Measurements from ENCODE around the gene TSC22D2.

The TSC22D2 gene

DNA sequence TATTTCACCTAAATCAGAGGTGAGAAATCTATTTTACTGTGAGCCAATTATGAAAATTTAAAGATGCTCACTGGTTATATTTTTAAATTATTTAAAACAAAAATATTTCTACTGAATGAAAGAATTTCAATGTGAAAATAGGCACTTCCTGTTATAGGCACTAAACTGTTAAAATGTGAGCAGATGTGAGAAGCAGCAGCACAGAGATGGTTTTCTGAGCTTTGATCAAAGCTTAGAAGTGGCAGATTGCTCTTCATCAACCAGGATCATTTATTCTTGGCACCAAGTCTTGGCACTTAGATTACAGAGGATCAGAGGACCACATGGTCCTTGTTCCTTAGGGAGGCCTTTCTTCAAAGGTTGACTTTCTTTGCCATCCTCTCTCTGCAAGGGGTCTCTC, 18.0 kb upstream of the TSC22D2 start:
- ATAC-seq = no peak
- TF ChIP-seq TCF4 (CRISPR knock-in tag; IDR thresholded peaks at IDR 0.05; ENCODE audit: borderline replicate concordance) (no peak), CSDC2 (CRISPR knock-in tag; IDR thresholded peaks at IDR 0.05) (no peak), TSHZ2 (CRISPR knock-in tag; IDR thresholded peaks at IDR 0.05) (no peak)

- no peak for ATAC-seq
- TF ChIP-seq ESRRG (CRISPR knock-in tag; IDR thresholded peaks at IDR 0.05) (no peak), PPARA (CRISPR knock-in tag; IDR thresholded peaks at IDR 0.05; ENCODE audit: borderline replicate concordance) (no peak), GLIS3 (CRISPR knock-in tag; IDR thresholded peaks at IDR 0.05) (no peak), SNAI2 (CRISPR knock-in tag; IDR thresholded peaks at IDR 0.05) (no peak), TSHZ2 (CRISPR knock-in tag; IDR thresholded peaks at IDR 0.05) (no peak), OSR1 (CRISPR knock-in tag; IDR thresholded peaks at IDR 0.05) (no peak), RARB (CRISPR knock-in tag; IDR thresholded peaks at IDR 0.05) (no peak), ZNF565 (CRISPR knock-in tag; conservative IDR thresholded peaks at IDR 0.05; ENCODE audit: low read depth) (no peak), TOX (CRISPR knock-in tag; IDR thresholded peaks at IDR 0.05; ENCODE audit: borderline replicate concordance) (no peak), ZFP3 (CRISPR knock-in tag; IDR thresholded peaks at IDR 0.05) (no peak), POU6F1 (CRISPR knock-in tag; IDR thresholded peaks at IDR 0.05; ENCODE audit: borderline replicate concordance, low read depth) (no peak), CREB5 (CRISPR knock-in tag; IDR thresholded peaks at IDR 0.05; ENCODE audit: low read depth) (no peak), ZNF8 (CRISPR knock-in tag; IDR thresholded peaks at IDR 0.05) (no peak), ZNF70 (CRISPR knock-in tag; IDR thresholded peaks at IDR 0.05) (no peak), ZFP30 (CRISPR knock-in tag; IDR thresholded peaks at IDR 0.05) (no peak), BACH2 (CRISPR knock-in tag; IDR thresholded peaks at IDR 0.05; ENCODE audit: borderline replicate concordance) (no peak), ISL1 (CRISPR knock-in tag; IDR thresholded peaks at IDR 0.05) (no peak), TCF4 (CRISPR knock-in tag; IDR thresholded peaks at IDR 0.05; ENCODE audit: borderline replicate concordance) (no peak)
- TF ChIP-seq, protein P1, sequence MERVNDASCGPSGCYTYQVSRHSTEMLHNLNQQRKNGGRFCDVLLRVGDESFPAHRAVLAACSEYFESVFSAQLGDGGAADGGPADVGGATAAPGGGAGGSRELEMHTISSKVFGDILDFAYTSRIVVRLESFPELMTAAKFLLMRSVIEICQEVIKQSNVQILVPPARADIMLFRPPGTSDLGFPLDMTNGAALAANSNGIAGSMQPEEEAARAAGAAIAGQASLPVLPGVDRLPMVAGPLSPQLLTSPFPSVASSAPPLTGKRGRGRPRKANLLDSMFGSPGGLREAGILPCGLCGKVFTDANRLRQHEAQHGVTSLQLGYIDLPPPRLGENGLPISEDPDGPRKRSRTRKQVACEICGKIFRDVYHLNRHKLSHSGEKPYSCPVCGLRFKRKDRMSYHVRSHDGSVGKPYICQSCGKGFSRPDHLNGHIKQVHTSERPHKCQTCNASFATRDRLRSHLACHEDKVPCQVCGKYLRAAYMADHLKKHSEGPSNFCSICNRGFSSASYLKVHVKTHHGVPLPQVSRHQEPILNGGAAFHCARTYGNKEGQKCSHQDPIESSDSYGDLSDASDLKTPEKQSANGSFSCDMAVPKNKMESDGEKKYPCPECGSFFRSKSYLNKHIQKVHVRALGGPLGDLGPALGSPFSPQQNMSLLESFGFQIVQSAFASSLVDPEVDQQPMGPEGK (CRISPR knock-in tag; IDR thresholded peaks at IDR 0.05; ENCODE audit: borderline replicate concordance) = no peak
These were observed 16.9 kb upstream of the TSC22D2 start for GRCh38 chr3:150391161-150391560.

DNA sequence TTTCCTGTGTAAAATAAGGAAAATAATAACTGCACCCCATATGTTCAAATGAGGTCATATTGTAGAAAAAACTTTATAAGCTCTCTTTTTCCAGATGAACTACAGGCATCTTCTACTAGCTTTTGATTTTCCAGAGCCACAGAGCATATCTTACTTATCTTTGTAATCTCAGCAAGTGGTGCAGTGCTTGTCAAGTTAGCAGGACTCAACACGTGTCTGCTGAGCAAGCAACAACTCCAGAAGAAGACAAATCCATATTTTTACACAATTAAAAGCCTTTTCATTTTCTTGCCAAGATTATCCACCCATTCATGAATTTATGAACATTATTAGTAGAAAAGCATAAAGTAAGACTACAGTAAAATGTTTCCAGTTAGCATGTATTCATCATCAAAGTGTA, 14.4 kb upstream of the TSC22D2 start:
- ATAC-seq = 0 out of 3 replicates have a peak, but pooled peaks have one; percentile 51
- TF ChIP-seq ISL1 (CRISPR knock-in tag; IDR thresholded peaks at IDR 0.05) = no peak
- TF ChIP-seq BACH2 (CRISPR knock-in tag; IDR thresholded peaks at IDR 0.05; ENCODE audit: borderline replicate concordance) = no peak
- TF ChIP-seq ARNTL (CRISPR knock-in tag; IDR thresholded peaks at IDR 0.05; ENCODE audit: borderline replicate concordance, low read depth) = no peak
- TF ChIP-seq CREB5 (CRISPR knock-in tag; IDR thresholded peaks at IDR 0.05; ENCODE audit: low read depth) = no peak
- no peak for TF ChIP-seq ZNF8 (CRISPR knock-in tag; IDR thresholded peaks at IDR 0.05)
- TF ChIP-seq RARB (CRISPR knock-in tag; IDR thresholded peaks at IDR 0.05) = no peak
- TF ChIP-seq, protein P2, sequence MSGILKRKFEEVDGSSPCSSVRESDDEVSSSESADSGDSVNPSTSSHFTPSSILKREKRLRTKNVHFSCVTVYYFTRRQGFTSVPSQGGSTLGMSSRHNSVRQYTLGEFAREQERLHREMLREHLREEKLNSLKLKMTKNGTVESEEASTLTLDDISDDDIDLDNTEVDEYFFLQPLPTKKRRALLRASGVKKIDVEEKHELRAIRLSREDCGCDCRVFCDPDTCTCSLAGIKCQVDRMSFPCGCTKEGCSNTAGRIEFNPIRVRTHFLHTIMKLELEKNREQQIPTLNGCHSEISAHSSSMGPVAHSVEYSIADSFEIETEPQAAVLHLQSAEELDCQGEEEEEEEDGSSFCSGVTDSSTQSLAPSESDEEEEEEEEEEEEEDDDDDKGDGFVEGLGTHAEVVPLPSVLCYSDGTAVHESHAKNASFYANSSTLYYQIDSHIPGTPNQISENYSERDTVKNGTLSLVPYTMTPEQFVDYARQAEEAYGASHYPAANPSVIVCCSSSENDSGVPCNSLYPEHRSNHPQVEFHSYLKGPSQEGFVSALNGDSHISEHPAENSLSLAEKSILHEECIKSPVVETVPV (CRISPR knock-in tag; IDR thresholded peaks at IDR 0.05) = no peak
- TF ChIP-seq ZFP3 (CRISPR knock-in tag; IDR thresholded peaks at IDR 0.05) = no peak
- TF ChIP-seq POU6F1 (CRISPR knock-in tag; IDR thresholded peaks at IDR 0.05; ENCODE audit: borderline replicate concordance, low read depth) = no peak
- TF ChIP-seq ZNF70 (CRISPR knock-in tag; IDR thresholded peaks at IDR 0.05) = no peak
- no peak for TF ChIP-seq TOX (CRISPR knock-in tag; IDR thresholded peaks at IDR 0.05; ENCODE audit: borderline replicate concordance)
